Bronchial epithelial cell (primary cell): ENCODE data around the gene UBTD2. TPM values are rescaled to one million over a fixed set of nuclear protein-coding genes. Genes with fewer than 3 reads are reported as not detected.

ENCODE experiments used
- DNase-seq: peaks from one replicate; pipeline ENCODE4 v3.0.0-alpha.2; 2010; ENCODE audit warnings: low read depth
- FAIRE-seq: peaks from 2 replicates; lab custom pipeline; 2011; peaks lifted over from hg19 to GRCh38; lab: Jason Lieb, UNC
- H3K27me3 ChIP-seq: 2 replicates; pipeline ENCODE4 v1.5.1; 2011; ENCODE audit warnings: low read length; ENCODE audit not compliant: control insufficient read depth, insufficient read depth
- H3K36me3 ChIP-seq: 2 replicates; pipeline ENCODE4 v1.5.1; 2011; ENCODE audit warnings: low read length; ENCODE audit not compliant: control insufficient read depth, insufficient read depth
- H3K4me3 ChIP-seq: 2 replicates; pipeline ENCODE4 v1.5.1; 2011; ENCODE audit warnings: mild to moderate bottlenecking, low read depth, low read length, control low read depth
- total RNA-seq: library from RNA; depleted of rRNA; stranded (reverse); fragments of >200 nt; gene quantifications from 2 replicates; pipeline ENCODE4 v1.2.1, GENCODE V29; 2014
- TF ChIP-seq, protein P1 (sequence below): IDR thresholded peaks from 2 replicates; pipeline ENCODE4 v1.5.1; 2011; ENCODE audit warnings: mild to moderate bottlenecking, moderate library complexity, low read length, control low read depth, inconsistent platforms; ENCODE audit not compliant: insufficient read depth, severe bottlenecking

The UBTD2 gene
- total RNA-seq, 1 donor from 2014 or later = 20.8 TPM

DNA sequence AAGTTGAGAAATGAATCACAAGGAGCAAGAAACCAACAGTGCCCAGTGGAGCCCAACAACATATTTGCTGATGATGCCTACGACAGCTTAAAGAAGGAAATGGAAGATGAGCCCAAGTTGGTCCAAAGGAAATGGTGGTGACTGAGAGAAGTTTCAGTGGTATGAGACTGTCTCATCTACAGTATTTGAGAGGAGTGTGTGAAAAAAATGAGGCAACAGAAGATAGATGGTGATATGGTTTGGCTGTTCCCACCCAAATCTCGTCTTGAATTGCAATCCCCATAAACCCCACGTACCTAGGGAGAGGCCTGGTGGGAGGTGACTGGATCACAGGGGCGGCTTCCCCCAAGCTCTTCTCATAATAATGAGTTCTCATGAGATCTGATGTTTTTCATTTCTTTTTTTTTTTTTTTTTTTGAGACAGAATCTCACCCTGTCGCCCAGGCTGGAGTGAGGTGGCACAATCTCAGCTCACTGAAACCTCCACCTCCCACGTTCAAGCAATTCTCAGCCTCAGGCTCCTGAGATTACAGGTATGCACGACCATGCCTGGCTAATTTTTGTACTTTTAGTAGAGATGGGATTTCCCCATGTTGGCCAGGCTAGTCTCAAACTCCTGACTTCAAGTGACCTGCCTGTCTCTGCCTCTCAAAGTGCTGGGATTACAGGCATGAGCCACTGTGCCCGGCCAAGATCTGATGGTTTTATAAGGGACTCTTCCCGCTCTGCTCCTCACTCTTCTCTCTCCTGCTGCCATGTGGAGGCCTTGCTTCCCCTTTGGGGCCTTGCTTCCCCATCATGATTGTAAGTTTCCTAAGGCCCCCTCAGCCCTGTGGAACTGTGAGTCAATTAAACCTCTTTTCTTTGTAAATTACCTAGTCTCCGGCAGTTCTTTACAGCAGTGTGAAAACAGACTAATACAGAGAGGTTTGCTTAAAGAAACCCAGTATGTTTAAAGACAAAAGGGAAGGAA lies 59.4 kb downstream of the UBTD2 start:
- Histone ChIP-seq H3K4me3 (no peak overlapping the region), H3K36me3 (peaks cover 1% of the 10 kb centered on the region), H3K27me3 (no peaks in the 10 kb centered on the region)
- TF ChIP-seq, protein P1, sequence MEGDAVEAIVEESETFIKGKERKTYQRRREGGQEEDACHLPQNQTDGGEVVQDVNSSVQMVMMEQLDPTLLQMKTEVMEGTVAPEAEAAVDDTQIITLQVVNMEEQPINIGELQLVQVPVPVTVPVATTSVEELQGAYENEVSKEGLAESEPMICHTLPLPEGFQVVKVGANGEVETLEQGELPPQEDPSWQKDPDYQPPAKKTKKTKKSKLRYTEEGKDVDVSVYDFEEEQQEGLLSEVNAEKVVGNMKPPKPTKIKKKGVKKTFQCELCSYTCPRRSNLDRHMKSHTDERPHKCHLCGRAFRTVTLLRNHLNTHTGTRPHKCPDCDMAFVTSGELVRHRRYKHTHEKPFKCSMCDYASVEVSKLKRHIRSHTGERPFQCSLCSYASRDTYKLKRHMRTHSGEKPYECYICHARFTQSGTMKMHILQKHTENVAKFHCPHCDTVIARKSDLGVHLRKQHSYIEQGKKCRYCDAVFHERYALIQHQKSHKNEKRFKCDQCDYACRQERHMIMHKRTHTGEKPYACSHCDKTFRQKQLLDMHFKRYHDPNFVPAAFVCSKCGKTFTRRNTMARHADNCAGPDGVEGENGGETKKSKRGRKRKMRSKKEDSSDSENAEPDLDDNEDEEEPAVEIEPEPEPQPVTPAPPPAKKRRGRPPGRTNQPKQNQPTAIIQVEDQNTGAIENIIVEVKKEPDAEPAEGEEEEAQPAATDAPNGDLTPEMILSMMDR = no peak
- DNase-seq (no peak), FAIRE-seq (no peak)

DNA sequence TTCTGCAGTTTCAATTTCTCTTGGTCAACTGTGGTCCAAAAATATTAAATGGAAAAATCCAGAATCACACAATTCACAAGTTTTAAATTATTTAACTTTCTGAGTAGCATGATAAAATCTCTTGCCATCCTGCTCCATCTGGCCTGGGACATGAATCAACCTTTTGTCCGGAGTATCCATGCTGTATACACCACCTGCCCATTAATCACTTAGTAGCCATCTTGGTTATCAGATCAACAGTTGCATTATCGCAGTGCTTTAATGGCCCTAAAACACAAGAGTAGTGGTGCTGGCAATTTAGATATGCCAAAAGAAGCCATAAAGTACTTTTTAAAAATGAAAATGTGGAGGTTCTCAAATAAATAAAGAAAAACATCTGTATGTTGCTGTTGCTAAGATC lies 64.3 kb downstream of the UBTD2 start:
- FAIRE-seq (no peak), DNase-seq (no peak)
- no peaks in the 10 kb centered on the region for H3K27me3 ChIP-seq
- no peak overlapping the region for H3K4me3 ChIP-seq
- TF ChIP-seq, protein P1 = no peak
- H3K36me3 ChIP-seq = peaks cover 1% of the 10 kb centered on the region

DNA sequence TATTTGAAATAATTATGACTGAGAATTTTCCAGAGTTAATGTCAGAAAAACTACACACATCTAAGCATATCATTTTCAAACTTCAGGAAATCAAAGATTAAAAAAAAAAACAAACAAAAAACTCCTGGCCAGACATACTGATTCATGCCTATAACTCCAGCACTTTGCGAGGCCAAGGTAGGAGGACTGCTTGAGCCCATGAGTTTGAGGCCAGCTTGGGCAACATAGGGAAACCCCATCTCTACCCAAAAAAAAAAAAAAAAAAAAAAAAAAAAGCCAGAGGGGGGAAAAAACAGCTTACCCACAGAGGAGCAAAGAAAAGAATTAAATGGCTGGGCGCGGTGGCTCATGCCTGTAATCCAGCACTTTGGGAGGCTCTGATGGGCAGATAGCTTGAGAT lies 67.2 kb downstream of the UBTD2 start:
- FAIRE-seq = no peak
- no peak for DNase-seq
- TF ChIP-seq, protein P1 = no peak
- Histone ChIP-seq H3K4me3 (no peak overlapping the region), H3K27me3 (no peaks in the 10 kb centered on the region), H3K36me3 (peaks cover 1% of the 10 kb centered on the region)

DNA sequence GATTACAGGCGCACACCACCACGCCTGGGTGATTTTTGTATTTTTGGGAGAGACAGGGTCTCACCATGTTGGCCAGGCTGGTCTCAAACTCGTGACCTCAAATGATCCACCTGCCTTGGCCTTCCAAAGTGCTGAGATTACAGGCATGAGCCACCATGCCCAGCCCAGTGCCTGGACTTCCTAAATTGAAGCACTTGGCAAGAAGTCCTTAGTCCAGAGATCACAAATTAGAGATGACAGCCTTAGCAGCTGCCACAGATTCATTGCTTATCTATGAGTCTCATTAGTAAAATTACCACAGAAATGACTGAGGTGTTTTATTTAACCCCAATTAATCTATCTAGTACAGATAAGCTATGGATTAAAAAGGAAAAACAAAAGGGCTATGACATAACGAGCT lies 70.4 kb downstream of the UBTD2 start:
- no peak for FAIRE-seq
- Histone ChIP-seq H3K4me3 (no peak overlapping the region), H3K36me3 (peaks cover 1% of the 10 kb centered on the region)

DNA sequence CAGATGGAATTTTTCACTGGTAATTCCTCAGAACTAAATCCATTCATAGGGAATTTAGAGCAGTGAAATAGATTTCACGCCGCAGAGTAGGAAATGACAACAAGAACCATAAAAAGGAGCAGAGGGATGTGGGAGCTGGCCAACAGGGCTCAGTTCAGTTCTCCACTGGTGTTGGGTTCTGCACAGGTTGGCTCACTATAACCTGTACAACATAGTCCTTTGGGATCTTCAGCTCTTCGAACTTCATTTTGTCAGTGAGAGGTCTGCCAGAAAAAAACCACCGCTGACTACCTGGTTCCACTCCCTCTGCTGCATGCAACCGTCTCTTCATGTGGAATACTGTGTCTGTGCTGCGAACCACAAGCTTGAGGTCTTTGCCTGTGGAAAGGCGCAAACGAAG lies 71.9 kb downstream of the UBTD2 start:
- peaks cover 1% of the 10 kb centered on the region for H3K36me3 ChIP-seq
- H3K4me3 ChIP-seq = no peak overlapping the region
- FAIRE-seq = no peak
- TF ChIP-seq, protein P1 = no peak
- no peaks in the 10 kb centered on the region for H3K27me3 ChIP-seq
- DNase-seq = no peak

More for the DNA sequence above, 70.4 kb downstream of the UBTD2 start:
- H3K27me3 ChIP-seq = no peaks in the 10 kb centered on the region
- TF ChIP-seq, protein P1 = no peak
- DNase-seq = no peak
